GM11168 (cell line): ENCODE data around the gene SUFU.

Experiments used
- in situ Hi-C: fragments of 300-500 bp; cut with MboI; formaldehyde crosslinking; loops from one replicate; pipeline ENCODE4 v1.12.0; 2022; ENCODE audit warnings: low sequenced_read_pairs; ENCODE audit not compliant: unreplicated experiment

SUFU gene

GRCh38 chr10:102645741-102646609 lies 142.2 kb downstream of the SUFU start:
- in situ Hi-C loops: no loop called here

- in situ Hi-C loops: no loop called here
Observed at GRCh38 chr10:102646610-102647442, 143.1 kb downstream of the SUFU start.

- in situ Hi-C loops: no loop called here
Observed at GRCh38 chr10:102647443-102648268, 143.9 kb downstream of the SUFU start.

GRCh38 chr10:102648269-102648888 lies 144.6 kb downstream of the SUFU start:
- in situ Hi-C loops: no loop called here

GRCh38 chr10:102648889-102649796 lies 145.4 kb downstream of the SUFU start:
- in situ Hi-C loops: no loop called here

- in situ Hi-C loops: no loop called here
Observed at GRCh38 chr10:102649797-102650654, 146.3 kb downstream of the SUFU start.

GRCh38 chr10:102650655-102651454 lies 147.1 kb downstream of the SUFU start:
- in situ Hi-C loops: no loop called here

GRCh38 chr10:102651455-102652169 lies 147.8 kb downstream of the SUFU start:
- in situ Hi-C loops: no loop called here

GRCh38 chr10:102652170-102652916 lies 148.6 kb downstream of the SUFU start:
- in situ Hi-C loops: no loop called here

- in situ Hi-C loops: no loop called here
Observed at GRCh38 chr10:102653060-102653459, 149.3 kb downstream of the SUFU start.

GRCh38 chr10:102654566-102654965 lies 150.8 kb downstream of the SUFU start:
- in situ Hi-C loops: no loop called here

- in situ Hi-C loops: no loop called here
Observed at GRCh38 chr10:102654969-102655368, 151.2 kb downstream of the SUFU start.

GRCh38 chr10:102656026-102656425 lies 152.3 kb downstream of the SUFU start:
- in situ Hi-C loops: no loop called here

- in situ Hi-C loops: no loop called here
Observed at GRCh38 chr10:102656791-102657371, 153.1 kb downstream of the SUFU start.

- in situ Hi-C loops: no loop called here
Observed at GRCh38 chr10:102657451-102657850, 153.7 kb downstream of the SUFU start.
